Measurements from ENCODE around the gene WDR36. TPM values are rescaled to one million over a fixed set of nuclear protein-coding genes. Genes with fewer than 3 reads are reported as not detected.

WDR36 gene
- total RNA-seq, 6 experiments from 2014 or later = 26.9 to 30.5 (median 28.6) TPM

- H3K36me3 Mint-ChIP-seq (ENCODE audit: low read depth) = no peaks in the 10 kb centered on the region
These were observed 51.8 kb downstream of the WDR36 start for GRCh38 chr5:111143910-111144309.

GRCh38 chr5:111144352-111144930 is 52.3 kb downstream of the WDR36 start:
- no peak for TF ChIP-seq CTCF (IDR thresholded peaks at IDR 0.05)
- DNase-seq = no peak

More at GRCh38 chr5:111143910-111144309, 51.8 kb downstream of the WDR36 start:
- no peak overlapping the region for H3K27ac Mint-ChIP-seq
- peak; percentile 17 for DNase-seq
- no peak overlapping the region for H3K4me3 Mint-ChIP-seq
- H3K9me3 Mint-ChIP-seq = no peaks in the 10 kb centered on the region
- H3K4me1 Mint-ChIP-seq (ENCODE audit: low read depth) = peaks cover 11% of the 10 kb centered on the region
- H3K27me3 Mint-ChIP-seq (ENCODE audit: insufficient read depth) = peaks cover 2% of the 10 kb centered on the region
- TF ChIP-seq CTCF (IDR thresholded peaks at IDR 0.05) = no peak

GRCh38 chr5:111146053-111146452 is 53.9 kb downstream of the WDR36 start:
- H3K9me3 Mint-ChIP-seq = no peaks in the 10 kb centered on the region
- H3K36me3 Mint-ChIP-seq (ENCODE audit: low read depth) = no peaks in the 10 kb centered on the region
- no peaks in the 10 kb centered on the region; the same call in 1 of the 2 replicates for H3K27me3 Mint-ChIP-seq (ENCODE audit: insufficient read depth)
- H3K27ac Mint-ChIP-seq = no peak overlapping the region
- DNase-seq = no peak
- H3K4me1 Mint-ChIP-seq (ENCODE audit: low read depth) = peaks cover 11% of the 10 kb centered on the region
- H3K4me3 Mint-ChIP-seq = no peak overlapping the region
- TF ChIP-seq CTCF (IDR thresholded peaks at IDR 0.05) = no peak

More at GRCh38 chr5:111144352-111144930, 52.3 kb downstream of the WDR36 start:
- Mint-ChIP-seq H3K4me3 (no peak overlapping the region), H3K27ac (no peak overlapping the region), H3K4me1 (ENCODE audit: low read depth) (peaks cover 11% of the 10 kb centered on the region), H3K9me3 (no peaks in the 10 kb centered on the region), H3K27me3 (ENCODE audit: insufficient read depth) (peaks cover 2% of the 10 kb centered on the region), H3K36me3 (ENCODE audit: low read depth) (no peaks in the 10 kb centered on the region)

GRCh38 chr5:111147502-111147901 is 55.4 kb downstream of the WDR36 start:
- peaks cover 11% of the 10 kb centered on the region for H3K4me1 Mint-ChIP-seq (ENCODE audit: low read depth)
- no peak for DNase-seq
- no peak overlapping the region for H3K4me3 Mint-ChIP-seq
- no peaks in the 10 kb centered on the region; the same call in 1 of the 2 replicates for H3K27me3 Mint-ChIP-seq (ENCODE audit: insufficient read depth)
- no peak overlapping the region for H3K27ac Mint-ChIP-seq
- H3K36me3 Mint-ChIP-seq (ENCODE audit: low read depth) = no peaks in the 10 kb centered on the region
- no peak for TF ChIP-seq CTCF (IDR thresholded peaks at IDR 0.05)
- no peaks in the 10 kb centered on the region for H3K9me3 Mint-ChIP-seq

- Mint-ChIP-seq H3K27ac (no peak overlapping the region), H3K4me1 (ENCODE audit: low read depth) (no peaks in the 10 kb centered on the region; the same call in 1 of the 2 replicates), H3K36me3 (ENCODE audit: low read depth) (no peaks in the 10 kb centered on the region), H3K9me3 (no peaks in the 10 kb centered on the region), H3K4me3 (no peak overlapping the region), H3K27me3 (ENCODE audit: insufficient read depth) (no peaks in the 10 kb centered on the region; the same call in 1 of the 2 replicates)
- no peak for DNase-seq
- no peak for TF ChIP-seq CTCF (IDR thresholded peaks at IDR 0.05)
These were observed 59.9 kb downstream of the WDR36 start for GRCh38 chr5:111151998-111152397.

Measured in HFFc6 (cell line).